Kidney (tissue), 14 donors: ENCODE data around the gene GLRX3. TPM values are rescaled to one million over a fixed set of nuclear protein-coding genes. Genes with fewer than 3 reads are reported as not detected.

Source experiments
- DNase-seq, 5 donors: peaks; one replicate each; pipeline ENCODE4 v3.0.0-alpha.2; 2013 to 2020
- FAIRE-seq: peaks from 2 replicates; lab custom pipeline; 2012; peaks lifted over from hg19 to GRCh38; lab: Jason Lieb, UNC
- H3K27ac ChIP-seq, 2 donors: one replicate each; pipeline ENCODE4 v1.7.0; 2013; ENCODE audit warnings: low read depth in 2 of 2, low read length in 2 of 2, inconsistent platforms in 1 of 2
- H3K27me3 ChIP-seq: one replicate; pipeline ENCODE4 v1.7.1; 2013; ENCODE audit warnings: low read length, inconsistent platforms; ENCODE audit not compliant: control insufficient read depth, insufficient read depth
- H3K36me3 ChIP-seq, 3 donors: one replicate each; pipeline versions ENCODE4 v1.7.0 to v1.7.1; 2013; ENCODE audit warnings: low read length in 3 of 3, control low read depth in 1 of 3, inconsistent platforms in 1 of 3; ENCODE audit not compliant: insufficient read depth in 3 of 3, control insufficient read depth in 2 of 3
- H3K4me1 ChIP-seq, 3 donors: one replicate each; pipeline versions ENCODE4 v1.7.0 to v1.7.1; 2013; ENCODE audit warnings: low read length in 3 of 3, inconsistent platforms in 1 of 3, low read depth in 1 of 3; ENCODE audit not compliant: control insufficient read depth in 2 of 3, insufficient read depth in 2 of 3
- H3K4me3 ChIP-seq, 3 donors: one replicate each; pipeline versions ENCODE4 v1.7.0 to v1.8.1; 2013; ENCODE audit warnings: low read length in 3 of 3, control low read depth in 1 of 3, inconsistent platforms in 1 of 3
- H3K9ac ChIP-seq, 3 donors: one replicate each; pipeline versions ENCODE4 v1.7.0 to v1.7.1; 2013; ENCODE audit warnings: low read length in 3 of 3, control low read depth in 1 of 3, inconsistent platforms in 1 of 3
- H3K9me3 ChIP-seq, 3 donors: one replicate each; pipeline versions ENCODE4 v1.7.0 to v1.7.1; 2013; ENCODE audit warnings: low read length in 3 of 3, control low read depth in 1 of 3, inconsistent platforms in 1 of 3; ENCODE audit not compliant: control insufficient read depth in 2 of 3, insufficient read depth in 1 of 3
- intact Hi-C: fragments of 100-400 bp; cut with DNase I; formaldehyde crosslinking; loops from one replicate; pipeline ENCODE4 v1.11.1; 2022
- polyA plus RNA-seq: library from polyadenylated mRNA; stranded (reverse); fragments of 350-450 nt; fragmentation: Illumina TruSeq; extraction: RNeasy Lipid Tissue Mini Kit (QIAGEN cat#74804); gene quantifications from one replicate; pipeline ENCODE4 v1.2.3, GENCODE V29; 2014; ENCODE audit warnings: low read depth, low replicate concordance; ENCODE audit not compliant: insufficient read depth
- total RNA-seq: library from RNA; stranded (reverse); fragmentation: NEBNext Ultra II Directional; extraction: Animal tissue kit (Norgen Biotek cat#: 25700); gene quantifications from one replicate; pipeline ENCODE4 v1.2.1, GENCODE V29; 2021
- TF ChIP-seq, protein P1 (sequence below): IDR thresholded peaks from 3 replicates; pipeline ENCODE4 v1.5.1; 2012; ENCODE audit warnings: mild to moderate bottlenecking, moderate library complexity, borderline replicate concordance; ENCODE audit not compliant: insufficient read depth; ENCODE audit errors: extremely low read depth
- donor health status: control.
- donor health status: control.
- donor health status: control.
- donor health status: control.
- donor health status: control.
- donor health status: DM: yes; HTN: yes; CAD: no.
- donor health status: Normal renal cell carcinoma (clear cell type).

Gene GLRX3
- total and polyA plus RNA-seq, 2 donors from 2014 or later = 52.5 to 70.4 TPM

DNA sequence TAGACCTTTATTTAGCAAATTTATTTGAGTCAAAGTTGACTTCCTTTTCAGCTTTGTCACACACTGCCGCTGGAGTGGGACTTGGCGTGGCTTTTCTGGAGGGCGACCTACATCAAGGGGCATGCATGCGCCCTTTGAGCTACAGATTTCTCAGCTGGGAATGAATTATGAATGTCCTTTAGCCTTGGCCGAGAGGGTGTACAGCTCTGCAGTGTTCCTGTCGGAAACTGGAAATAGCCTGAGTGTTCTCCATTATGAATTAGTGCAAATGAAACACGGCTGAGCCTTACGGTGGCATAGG, 79.7 kb downstream of the GLRX3 start:
- DNase-seq (peak in 1 of 5 donors; percentile 24), FAIRE-seq (no peak)
- intact Hi-C loops = no loop called here
- Histone ChIP-seq H3K27ac (no peak overlapping the region), H3K9me3 (no peaks in the 10 kb centered on the region), H3K4me3 (no peak overlapping the region), H3K36me3 (no peaks in the 10 kb centered on the region), H3K9ac (no peak overlapping the region), H3K4me1 (no peaks in the 10 kb centered on the region), H3K27me3 (no peaks in the 10 kb centered on the region)
- TF ChIP-seq, protein P1, sequence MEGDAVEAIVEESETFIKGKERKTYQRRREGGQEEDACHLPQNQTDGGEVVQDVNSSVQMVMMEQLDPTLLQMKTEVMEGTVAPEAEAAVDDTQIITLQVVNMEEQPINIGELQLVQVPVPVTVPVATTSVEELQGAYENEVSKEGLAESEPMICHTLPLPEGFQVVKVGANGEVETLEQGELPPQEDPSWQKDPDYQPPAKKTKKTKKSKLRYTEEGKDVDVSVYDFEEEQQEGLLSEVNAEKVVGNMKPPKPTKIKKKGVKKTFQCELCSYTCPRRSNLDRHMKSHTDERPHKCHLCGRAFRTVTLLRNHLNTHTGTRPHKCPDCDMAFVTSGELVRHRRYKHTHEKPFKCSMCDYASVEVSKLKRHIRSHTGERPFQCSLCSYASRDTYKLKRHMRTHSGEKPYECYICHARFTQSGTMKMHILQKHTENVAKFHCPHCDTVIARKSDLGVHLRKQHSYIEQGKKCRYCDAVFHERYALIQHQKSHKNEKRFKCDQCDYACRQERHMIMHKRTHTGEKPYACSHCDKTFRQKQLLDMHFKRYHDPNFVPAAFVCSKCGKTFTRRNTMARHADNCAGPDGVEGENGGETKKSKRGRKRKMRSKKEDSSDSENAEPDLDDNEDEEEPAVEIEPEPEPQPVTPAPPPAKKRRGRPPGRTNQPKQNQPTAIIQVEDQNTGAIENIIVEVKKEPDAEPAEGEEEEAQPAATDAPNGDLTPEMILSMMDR = no peak

DNA sequence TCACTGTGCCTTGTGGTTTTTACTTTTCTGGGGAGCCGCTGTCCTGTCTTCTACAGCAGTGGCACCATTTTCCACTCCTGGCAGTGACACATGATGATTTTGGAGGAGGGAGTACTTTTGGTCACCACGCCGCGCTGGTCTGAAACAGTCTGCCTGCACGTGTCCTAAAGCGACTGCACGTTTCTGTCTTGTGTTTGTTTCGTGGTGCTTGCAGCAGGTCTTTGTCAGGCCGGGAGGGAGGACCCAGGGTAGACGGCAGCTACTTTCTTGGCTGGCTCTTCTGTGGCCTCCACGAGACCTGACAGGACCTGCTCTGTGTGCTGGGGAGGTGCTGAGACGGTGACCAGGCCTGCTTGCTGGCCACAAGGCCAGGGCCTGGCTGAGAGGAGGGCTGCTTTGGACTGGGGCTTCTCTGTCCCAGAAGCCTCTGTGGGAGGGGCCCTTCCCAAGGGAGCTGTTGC, 82.0 kb downstream of the GLRX3 start:
- Histone ChIP-seq H3K4me1 (no peaks in the 10 kb centered on the region), H3K36me3 (no peaks in the 10 kb centered on the region), H3K27ac (no peak overlapping the region), H3K9ac (no peak overlapping the region), H3K4me3 (no peak overlapping the region), H3K27me3 (no peaks in the 10 kb centered on the region), H3K9me3 (no peaks in the 10 kb centered on the region)
- TF ChIP-seq, protein P1 = no peak
- intact Hi-C loops = no loop called here
- peak in 1 of 5 donors; percentile 21 for DNase-seq
- FAIRE-seq = no peak

DNA sequence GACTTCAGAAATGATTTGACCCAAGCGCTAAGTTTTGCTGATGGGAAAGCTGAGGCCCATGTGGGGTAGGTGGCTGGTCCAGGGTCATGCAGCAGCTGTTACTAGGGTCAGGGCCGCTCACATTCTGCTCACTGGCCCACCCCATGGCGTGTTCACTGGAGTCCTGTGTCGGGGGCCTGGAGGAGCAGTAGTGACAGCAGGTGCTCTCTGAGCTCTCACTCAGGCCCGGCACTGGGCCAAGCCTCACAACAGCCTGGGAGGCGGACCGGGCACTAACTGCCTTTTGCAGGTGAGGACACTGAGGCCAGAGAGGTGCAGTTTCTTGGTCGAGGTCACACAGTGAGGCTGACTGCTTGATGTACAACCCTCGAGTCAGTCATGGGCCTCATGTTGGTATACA, 82.7 kb downstream of the GLRX3 start:
- Histone ChIP-seq H3K4me1 (no peaks in the 10 kb centered on the region), H3K4me3 (no peak overlapping the region), H3K27ac (no peak overlapping the region), H3K27me3 (no peaks in the 10 kb centered on the region), H3K36me3 (no peaks in the 10 kb centered on the region), H3K9ac (no peak overlapping the region), H3K9me3 (no peaks in the 10 kb centered on the region)
- FAIRE-seq (no peak), DNase-seq (peak in 1 of 5 donors; percentile 19)
- TF ChIP-seq, protein P1 = no peak
- intact Hi-C loops = no loop called here
